GM19099 (cell line): Measurements from ENCODE around the gene SYT14.

Experiments used
- POLR2A ChIP-seq: IDR thresholded peaks from 3 replicates; pipeline ENCODE4 v1.6.1; 2011; ENCODE audit warnings: low read depth; ENCODE audit not compliant: insufficient read length; ENCODE audit errors: extremely low read depth

The SYT14 gene

DNA sequence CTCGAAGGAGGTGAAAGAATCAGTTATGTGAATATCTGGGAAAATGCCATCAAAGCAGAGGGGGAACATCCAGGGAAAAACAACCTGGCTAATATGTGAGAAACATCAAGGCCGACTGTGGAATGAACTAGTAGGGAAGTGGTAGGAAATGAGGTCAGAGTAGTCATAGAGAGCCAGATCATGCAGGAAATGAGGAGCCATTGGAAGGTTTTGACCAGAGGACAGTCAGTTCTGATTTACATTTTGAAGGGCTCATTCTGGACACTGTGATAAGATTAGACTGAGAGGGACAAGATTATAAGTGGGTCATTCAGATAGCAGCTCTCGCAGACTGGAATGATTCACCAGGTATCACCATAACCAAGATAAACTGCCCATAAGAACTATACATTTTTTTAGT is 63.7 kb downstream of the SYT14 start:
- TF ChIP-seq POLR2A: no peak

DNA sequence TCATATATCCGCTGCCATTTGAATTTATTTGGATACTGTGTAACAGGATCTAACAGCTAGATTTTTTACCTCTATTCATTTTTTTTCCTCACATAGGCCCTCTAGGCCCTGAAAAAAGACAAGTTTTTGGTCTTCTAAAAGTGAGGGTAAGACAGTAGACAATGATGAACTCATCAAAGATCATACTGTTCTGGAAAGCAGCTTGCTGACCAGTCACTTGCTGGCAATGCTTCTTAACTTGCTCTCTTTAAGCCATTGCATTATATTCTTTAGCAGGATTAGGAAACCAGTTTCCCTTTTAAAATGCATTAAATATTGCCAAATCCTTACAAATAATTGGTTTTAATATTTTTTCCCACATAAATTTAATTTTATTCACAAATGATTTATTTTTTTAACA is 65.5 kb downstream of the SYT14 start:
- no peak for TF ChIP-seq POLR2A

DNA sequence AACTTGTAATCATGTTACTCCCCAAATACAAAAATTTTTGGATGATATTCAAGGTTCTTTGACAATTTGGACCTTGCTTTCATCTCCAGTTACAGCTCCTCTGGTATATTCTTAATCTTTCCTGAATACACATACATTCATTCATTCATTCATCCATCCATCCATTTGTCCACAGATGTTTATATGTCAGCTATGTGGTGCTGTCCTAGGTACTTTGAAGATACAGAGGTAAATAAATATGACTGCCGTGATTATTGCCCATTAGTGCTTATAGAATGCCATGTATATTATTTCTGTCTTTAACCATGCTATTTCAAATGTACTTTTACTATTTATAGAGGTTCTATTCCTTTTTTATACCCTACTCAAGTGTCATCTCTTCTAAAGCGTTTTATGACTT is 72.1 kb downstream of the SYT14 start:
- no peak for TF ChIP-seq POLR2A

DNA sequence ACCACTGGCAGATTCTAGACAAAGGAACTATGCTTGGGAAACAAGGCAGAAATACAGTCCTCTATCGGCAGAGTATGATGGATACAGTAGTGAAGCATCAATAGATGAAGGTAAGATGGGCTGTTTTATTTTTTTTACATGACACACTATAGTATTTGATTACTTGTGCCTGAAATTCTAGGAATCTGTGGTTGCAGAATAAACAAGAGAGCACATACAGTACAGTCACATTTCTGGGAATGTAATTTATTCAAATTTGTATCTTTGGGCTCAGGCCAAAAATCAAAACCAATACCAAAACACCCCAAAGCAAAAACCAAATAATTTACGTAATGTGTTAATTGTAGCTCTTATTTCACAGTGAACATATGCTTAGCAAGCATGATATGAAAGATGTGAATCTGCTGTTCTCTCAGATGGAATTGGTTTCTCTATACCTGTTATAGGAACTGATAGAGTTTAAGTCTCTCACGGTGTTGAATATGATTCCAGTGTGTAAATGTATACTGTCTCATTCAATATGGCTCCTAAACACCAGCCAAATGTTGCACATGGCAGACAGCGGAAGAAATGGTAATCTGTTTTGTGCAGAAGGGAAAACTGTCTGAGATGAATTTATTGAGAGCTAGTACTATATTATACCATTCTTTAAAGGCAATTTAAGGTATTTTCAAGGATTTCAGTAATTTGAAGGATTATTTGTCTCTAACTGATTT is 83.3 kb downstream of the SYT14 start:
- no peak for TF ChIP-seq POLR2A

DNA sequence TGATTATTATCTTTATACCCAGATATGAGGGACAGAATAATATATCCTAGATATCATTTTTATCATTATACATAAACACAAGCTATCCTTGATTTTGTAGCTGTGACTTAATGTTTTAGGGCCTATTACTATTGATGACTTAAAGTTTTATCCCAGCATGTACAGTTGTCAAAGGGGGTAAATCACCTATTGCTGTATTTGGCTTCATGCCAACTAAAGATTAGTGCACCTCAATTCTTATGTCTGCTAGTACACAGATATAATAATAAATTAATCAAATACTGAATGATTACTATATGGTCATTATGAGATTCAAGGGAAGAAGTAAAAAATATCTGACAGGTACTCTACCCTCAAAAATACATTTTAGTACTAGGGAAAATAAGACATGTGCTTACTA is 84.0 kb downstream of the SYT14 start:
- no peak for TF ChIP-seq POLR2A

DNA sequence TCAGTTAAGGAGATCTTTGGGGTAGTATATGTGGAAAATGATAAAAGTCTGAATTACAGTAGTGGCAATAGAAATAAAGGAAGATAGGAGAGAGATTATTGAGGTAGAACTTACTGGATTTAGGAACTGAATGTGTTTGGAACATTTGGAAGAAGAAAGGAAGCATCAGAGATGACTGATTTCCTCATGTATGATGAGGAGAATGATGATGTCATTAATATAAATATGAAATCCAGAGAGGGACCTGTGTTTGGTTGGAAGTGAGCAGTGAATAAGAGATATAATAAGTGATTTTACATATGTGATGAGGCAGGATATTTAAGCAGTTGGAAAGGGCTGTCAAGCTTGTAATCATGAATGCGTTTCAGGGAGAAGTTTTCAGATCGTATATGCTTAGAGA is 86.3 kb downstream of the SYT14 start:
- no peak for TF ChIP-seq POLR2A

DNA sequence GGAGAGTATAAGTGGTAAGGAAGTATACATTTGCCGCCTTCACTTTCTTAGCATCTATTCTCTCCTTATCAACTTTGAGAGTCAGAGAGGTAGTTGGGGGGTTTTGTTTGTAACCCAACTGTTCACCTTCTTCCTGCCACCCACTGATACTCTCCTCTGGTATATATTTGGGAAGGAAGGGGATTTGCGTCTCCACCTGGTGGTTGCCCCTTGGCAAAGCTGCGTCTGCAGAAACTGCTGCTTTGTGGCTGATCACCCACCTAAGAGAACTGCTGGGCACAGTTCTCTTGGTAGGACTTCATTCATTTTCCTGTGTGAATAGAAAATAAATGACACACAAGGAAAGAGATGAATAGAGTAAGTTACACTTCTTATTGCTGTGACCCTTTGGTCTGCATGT is 87.0 kb downstream of the SYT14 start:
- TF ChIP-seq POLR2A: no peak

DNA sequence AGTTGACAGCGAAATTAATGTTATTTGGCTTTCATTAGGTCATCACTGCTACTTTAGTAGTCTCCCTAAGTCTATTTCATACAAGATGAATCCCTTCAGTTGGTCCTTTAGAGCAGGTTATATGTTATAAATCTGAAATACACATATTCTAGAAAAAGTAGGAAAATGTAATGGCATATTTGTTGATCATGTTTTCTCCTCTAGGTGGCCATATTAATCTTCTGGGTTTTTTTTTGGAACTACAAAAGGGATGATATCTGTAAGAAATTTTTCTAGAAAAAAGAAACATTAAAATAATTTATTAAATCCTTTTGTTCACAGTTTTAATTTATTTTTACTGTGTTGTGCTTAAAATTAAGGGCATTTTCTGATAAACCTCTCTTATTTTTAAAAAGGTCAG is 87.9 kb downstream of the SYT14 start:
- TF ChIP-seq POLR2A: no peak

DNA sequence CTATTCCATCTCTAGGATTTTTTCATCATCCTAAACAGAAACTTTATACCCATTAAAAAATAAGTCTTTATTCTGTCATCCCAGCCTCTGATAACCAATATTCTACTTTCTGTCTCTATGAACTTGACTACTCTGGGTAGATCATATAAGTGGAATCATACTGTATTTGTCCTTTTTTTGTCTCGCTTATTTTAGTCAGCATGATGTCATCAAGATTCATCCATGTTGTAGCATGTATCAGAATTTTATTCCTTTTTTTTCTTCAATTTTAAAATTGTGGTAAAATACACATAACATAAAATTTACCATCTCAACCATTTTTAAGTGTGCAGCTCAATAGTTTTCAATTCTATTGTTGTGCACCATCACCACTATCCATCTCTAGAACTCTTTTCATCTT is 90.0 kb downstream of the SYT14 start:
- no peak for TF ChIP-seq POLR2A

DNA sequence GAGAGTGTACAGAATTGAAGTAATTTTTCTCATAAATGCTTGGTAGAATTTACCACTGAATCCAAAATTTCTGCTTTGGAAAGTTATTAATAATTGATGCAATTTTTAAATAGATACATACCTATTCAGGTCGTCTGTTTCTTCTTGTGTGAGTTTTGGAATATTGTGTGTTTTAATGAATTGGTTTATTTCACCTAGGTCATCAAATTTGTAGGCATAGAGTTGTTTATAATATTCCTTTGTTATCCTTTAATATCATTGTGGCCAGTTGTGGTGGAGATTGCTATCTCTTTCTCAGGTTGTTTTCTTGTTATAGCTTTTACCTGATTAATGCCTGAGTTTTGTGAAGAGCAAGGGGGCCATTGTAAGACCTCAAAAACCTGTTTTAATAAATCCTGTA is 93.5 kb downstream of the SYT14 start:
- TF ChIP-seq POLR2A: no peak

DNA sequence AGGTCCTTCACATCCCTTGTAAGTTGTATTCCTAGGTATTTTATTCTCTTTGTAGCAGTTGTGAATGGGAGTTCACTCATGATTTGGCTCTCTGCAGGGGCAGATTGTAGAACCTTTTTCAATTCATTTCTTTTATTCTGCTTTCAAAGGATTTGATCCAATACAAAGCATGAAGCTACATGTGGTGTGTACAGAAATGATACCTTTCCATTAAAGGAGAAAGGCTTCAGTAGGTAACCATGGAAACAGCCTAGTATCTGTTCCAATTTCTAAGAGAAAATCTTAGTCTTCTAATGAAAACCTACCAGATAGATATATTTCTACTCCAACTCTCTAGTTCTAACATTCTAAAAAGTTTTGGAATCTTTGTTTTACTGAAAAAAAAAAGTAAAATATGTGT is 105.0 kb downstream of the SYT14 start:
- no peak for TF ChIP-seq POLR2A

DNA sequence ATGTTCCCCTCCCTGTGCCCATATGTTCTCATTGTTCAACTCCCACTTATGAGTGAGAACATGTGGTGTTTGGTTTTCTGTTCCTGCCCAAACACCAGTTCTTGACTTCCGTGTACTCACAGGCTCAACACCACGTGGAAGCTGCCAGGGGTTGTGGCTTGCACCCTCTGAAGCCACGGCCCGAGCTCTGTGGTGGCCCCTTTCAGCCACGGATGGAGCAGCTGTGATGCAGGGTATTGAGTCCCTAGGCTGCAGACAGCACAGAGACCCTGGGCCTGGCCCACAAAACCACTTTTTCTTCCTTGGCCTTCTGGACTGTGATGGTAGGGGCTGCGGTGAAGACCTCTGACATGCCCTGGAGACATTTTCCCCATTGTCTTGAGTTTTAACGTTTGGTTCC is 111.6 kb downstream of the SYT14 start:
- TF ChIP-seq POLR2A: no peak

DNA sequence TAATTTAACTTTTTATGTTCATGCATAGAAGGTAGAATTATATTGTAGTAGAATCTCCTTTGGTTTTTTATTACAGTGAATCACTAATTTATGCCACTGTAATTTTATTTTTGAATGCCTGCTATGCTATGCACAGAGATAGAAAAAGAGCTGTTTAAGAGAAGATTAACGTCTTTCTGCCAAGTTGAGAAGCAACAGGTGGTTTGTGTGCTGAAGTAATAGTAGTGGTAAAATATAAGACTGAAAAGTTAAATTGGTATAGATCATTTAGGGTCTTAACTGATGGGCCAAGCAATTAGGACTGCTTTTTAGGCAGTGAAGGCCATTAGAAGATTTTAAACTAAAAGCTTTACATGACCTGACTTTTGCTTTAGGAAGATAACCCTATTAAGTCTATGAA is 115.1 kb downstream of the SYT14 start:
- no peak for TF ChIP-seq POLR2A

DNA sequence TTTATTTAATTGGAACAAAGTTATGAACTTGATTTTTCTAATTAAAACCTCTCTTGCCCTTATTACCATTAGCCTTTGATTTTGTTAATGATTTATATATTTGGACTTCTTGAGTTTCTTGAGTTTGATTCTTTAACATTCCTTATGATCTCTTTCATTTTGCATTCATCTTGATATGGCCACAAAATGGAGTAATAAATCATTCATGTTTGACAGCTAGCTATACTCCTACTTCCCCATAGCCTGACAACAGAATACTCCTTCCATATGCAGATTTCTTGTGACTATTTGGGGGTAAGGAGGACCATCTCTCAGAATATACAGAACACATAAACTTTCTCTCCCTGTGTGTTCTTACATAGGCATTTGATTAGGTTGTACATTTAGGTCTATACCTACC is 119.6 kb downstream of the SYT14 start:
- TF ChIP-seq POLR2A: no peak

DNA sequence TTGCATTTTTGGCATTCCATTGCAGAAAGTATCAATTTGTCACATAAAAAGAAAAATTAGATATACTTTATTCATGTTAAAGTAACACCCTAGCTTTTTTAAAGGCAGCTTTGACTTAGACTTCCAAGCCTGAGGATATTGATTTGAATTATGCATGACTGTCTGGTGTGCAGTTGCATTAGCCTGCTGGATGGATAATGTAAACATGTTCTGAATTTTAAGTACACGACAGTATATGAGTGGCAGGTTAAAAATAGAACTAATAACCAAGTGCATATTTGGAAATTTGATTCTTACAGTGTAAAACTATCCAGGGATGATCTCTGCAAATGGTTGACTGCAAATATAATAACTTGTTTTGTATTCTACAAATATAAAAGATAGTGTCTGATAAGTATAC is 124.0 kb downstream of the SYT14 start:
- TF ChIP-seq POLR2A: no peak

DNA sequence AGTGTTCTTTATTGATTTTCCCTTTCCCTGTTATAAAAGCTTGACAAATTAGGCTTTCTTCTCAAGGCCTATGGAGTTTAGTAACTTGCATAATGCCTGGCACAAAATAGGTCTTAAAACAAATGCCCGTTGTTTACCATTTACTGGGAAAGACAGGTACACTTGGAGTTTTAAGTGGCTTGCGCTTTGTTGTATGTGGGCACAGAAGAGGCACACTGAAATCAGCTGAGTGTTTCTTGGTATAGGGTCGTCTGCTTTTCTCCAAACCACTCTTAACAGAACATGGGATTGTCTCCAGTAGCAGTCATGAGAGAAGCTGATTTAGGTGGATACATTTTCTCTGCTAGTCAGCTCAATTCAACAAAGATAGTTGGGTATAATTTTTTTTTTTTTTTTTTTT is 132.5 kb downstream of the SYT14 start:
- TF ChIP-seq POLR2A: no peak

DNA sequence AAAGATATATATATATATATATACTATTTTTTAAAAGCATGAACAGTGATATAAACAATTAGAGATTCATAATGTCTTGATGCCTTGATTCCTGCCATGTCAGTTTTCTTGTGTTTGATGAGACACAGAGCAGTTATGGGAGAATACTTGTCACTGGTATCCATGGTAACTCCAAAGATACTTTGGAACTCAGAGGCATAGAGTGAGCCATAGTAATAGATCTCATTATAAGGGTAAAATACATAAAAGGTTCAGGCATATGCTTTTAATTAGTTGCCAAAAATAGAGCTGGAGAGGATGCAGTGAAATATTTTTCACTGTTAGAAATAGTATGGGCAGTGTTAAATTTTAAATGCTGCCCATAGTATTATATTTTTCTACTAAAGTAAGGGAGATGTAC is 134.1 kb downstream of the SYT14 start:
- TF ChIP-seq POLR2A: no peak
